SK-N-SH treated with all-trans-retinoic acid at 6 μM for 48 hours (cell line): ENCODE results near the gene SIAH2.
A peak's percentile ranks its signal among the peaks of the same experiment; 100 is the strongest.

ENCODE experiments used
- ATAC-seq: fragments of 200-7000 bp; cut with Tn5 transposase; 3 replicates; pipeline ENCODE4 v1.9.1; 2020; ENCODE audit warnings: mild to moderate bottlenecking, moderate library complexity
- BACH2 ChIP-seq: fragments of 250-450 bp; sonication (Bioruptor Pico); IDR thresholded peaks from 2 replicates; pipeline ENCODE4 v1.9.0; 2021; ENCODE audit warnings: mild to moderate bottlenecking, borderline replicate concordance
- CREB5 ChIP-seq: fragments of 250-450 bp; sonication (Bioruptor Pico); IDR thresholded peaks from 2 replicates; pipeline ENCODE4 v1.5.1; 2020; ENCODE audit warnings: low read depth, mild to moderate bottlenecking, moderate library complexity
- CSDC2 ChIP-seq: fragments of 250-450 bp; sonication (Bioruptor Pico); IDR thresholded peaks from 2 replicates; pipeline ENCODE4 v1.5.0; 2020; ENCODE audit warnings: mild to moderate bottlenecking, moderate library complexity
- ESRRG ChIP-seq: fragments of 250-450 bp; sonication (Bioruptor Pico); IDR thresholded peaks from 2 replicates; pipeline ENCODE4 v1.6.1; 2021; ENCODE audit warnings: mild to moderate bottlenecking
- ISL1 ChIP-seq: fragments of 250-450 bp; sonication (Bioruptor Pico); IDR thresholded peaks from 2 replicates; pipeline ENCODE4 v2.1.2; 2022; ENCODE audit warnings: mild to moderate bottlenecking, moderate library complexity
- PATZ1 ChIP-seq: fragments of 250-450 bp; sonication (Bioruptor Pico); IDR thresholded peaks from 2 replicates; pipeline ENCODE4 v1.8.0; 2020; ENCODE audit warnings: mild to moderate bottlenecking, moderate library complexity, borderline replicate concordance
- POU6F1 ChIP-seq: fragments of 250-450 bp; sonication (Bioruptor Pico); IDR thresholded peaks from 2 replicates; pipeline ENCODE4 v1.8.0; 2021; ENCODE audit warnings: low read depth, mild to moderate bottlenecking, moderate library complexity, borderline replicate concordance
- PPARA ChIP-seq: fragments of 250-450 bp; sonication (Bioruptor Pico); IDR thresholded peaks from 2 replicates; pipeline ENCODE4 v1.5.0; 2020; ENCODE audit warnings: mild to moderate bottlenecking, borderline replicate concordance
- SNAI2 ChIP-seq: fragments of 250-450 bp; sonication (Bioruptor Pico); IDR thresholded peaks from 2 replicates; pipeline ENCODE4 v1.5.0; 2020; ENCODE audit warnings: mild to moderate bottlenecking, moderate library complexity
- TCF4 ChIP-seq: fragments of 250-450 bp; sonication (Bioruptor Pico); IDR thresholded peaks from 2 replicates; pipeline ENCODE4 v1.8.0; 2021; ENCODE audit warnings: mild to moderate bottlenecking, moderate library complexity, borderline replicate concordance
- TOX ChIP-seq: fragments of 250-450 bp; sonication (Bioruptor Pico); IDR thresholded peaks from 2 replicates; pipeline ENCODE4 v1.8.0; 2021; ENCODE audit warnings: mild to moderate bottlenecking, moderate library complexity, borderline replicate concordance
- ZC3H10 ChIP-seq: fragments of 250-450 bp; sonication (Bioruptor Pico); IDR thresholded peaks from 2 replicates; pipeline ENCODE4 v1.5.1; 2021; ENCODE audit warnings: mild to moderate bottlenecking, moderate library complexity
- ZFP3 ChIP-seq: fragments of 250-450 bp; sonication (Bioruptor Pico); IDR thresholded peaks from 2 replicates; pipeline ENCODE4 v1.5.0; 2020; ENCODE audit warnings: mild to moderate bottlenecking, moderate library complexity
- ZFP30 ChIP-seq: fragments of 450-650 bp; formaldehyde crosslinking; IDR thresholded peaks from 2 replicates; pipeline ENCODE4 v1.5.0; 2022; ENCODE audit warnings: mild to moderate bottlenecking, moderate library complexity
- TF ChIP-seq, protein P1 (sequence below): fragments of 250-450 bp; sonication (Bioruptor Pico); IDR thresholded peaks from 2 replicates; pipeline ENCODE4 v1.5.1; 2021; ENCODE audit warnings: mild to moderate bottlenecking, moderate library complexity
- TF ChIP-seq, protein P2 (sequence below): fragments of 250-450 bp; sonication (Bioruptor Pico); IDR thresholded peaks from 2 replicates; pipeline ENCODE4 v1.5.0; 2020; ENCODE audit warnings: mild to moderate bottlenecking, moderate library complexity

Gene SIAH2

DNA sequence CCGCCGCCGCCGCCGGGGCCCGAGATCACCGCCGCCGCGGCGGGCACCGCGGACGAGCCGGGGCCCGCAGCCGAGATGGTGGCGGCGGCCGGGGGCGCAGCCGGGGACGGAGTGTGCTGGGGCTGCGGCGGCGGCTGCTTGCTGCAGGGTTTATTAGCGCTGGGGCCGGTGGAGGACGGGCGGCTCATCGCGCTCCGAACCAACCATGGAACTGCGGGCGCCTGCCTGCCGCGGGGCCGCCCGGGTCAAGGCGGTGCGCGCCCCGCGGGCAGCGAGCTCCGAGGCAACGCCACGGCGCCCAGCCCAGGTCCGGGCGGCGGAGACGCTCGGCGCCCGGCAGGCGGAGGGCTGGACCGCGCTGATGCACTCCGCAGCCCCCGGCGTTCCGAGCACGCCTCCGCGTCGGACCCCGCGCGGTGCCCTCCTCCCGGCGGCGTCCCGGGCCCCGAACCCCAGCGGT is 277 bp downstream of the SIAH2 start:
- no peak for ATAC-seq
- TF ChIP-seq SNAI2 (CRISPR knock-in tag) (no peak), TOX (no peak), ESRRG (CRISPR knock-in tag) (no peak), CSDC2 (CRISPR knock-in tag) (no peak), CREB5 (CRISPR knock-in tag) (no peak), PPARA (CRISPR knock-in tag) (no peak), ISL1 (no peak), BACH2 (CRISPR knock-in tag) (no peak), PATZ1 (no peak), POU6F1 (CRISPR knock-in tag) (no peak), ZFP3 (no peak)
- TF ChIP-seq, protein P1, sequence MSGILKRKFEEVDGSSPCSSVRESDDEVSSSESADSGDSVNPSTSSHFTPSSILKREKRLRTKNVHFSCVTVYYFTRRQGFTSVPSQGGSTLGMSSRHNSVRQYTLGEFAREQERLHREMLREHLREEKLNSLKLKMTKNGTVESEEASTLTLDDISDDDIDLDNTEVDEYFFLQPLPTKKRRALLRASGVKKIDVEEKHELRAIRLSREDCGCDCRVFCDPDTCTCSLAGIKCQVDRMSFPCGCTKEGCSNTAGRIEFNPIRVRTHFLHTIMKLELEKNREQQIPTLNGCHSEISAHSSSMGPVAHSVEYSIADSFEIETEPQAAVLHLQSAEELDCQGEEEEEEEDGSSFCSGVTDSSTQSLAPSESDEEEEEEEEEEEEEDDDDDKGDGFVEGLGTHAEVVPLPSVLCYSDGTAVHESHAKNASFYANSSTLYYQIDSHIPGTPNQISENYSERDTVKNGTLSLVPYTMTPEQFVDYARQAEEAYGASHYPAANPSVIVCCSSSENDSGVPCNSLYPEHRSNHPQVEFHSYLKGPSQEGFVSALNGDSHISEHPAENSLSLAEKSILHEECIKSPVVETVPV (CRISPR knock-in tag) = no peak
- TF ChIP-seq, protein P2, sequence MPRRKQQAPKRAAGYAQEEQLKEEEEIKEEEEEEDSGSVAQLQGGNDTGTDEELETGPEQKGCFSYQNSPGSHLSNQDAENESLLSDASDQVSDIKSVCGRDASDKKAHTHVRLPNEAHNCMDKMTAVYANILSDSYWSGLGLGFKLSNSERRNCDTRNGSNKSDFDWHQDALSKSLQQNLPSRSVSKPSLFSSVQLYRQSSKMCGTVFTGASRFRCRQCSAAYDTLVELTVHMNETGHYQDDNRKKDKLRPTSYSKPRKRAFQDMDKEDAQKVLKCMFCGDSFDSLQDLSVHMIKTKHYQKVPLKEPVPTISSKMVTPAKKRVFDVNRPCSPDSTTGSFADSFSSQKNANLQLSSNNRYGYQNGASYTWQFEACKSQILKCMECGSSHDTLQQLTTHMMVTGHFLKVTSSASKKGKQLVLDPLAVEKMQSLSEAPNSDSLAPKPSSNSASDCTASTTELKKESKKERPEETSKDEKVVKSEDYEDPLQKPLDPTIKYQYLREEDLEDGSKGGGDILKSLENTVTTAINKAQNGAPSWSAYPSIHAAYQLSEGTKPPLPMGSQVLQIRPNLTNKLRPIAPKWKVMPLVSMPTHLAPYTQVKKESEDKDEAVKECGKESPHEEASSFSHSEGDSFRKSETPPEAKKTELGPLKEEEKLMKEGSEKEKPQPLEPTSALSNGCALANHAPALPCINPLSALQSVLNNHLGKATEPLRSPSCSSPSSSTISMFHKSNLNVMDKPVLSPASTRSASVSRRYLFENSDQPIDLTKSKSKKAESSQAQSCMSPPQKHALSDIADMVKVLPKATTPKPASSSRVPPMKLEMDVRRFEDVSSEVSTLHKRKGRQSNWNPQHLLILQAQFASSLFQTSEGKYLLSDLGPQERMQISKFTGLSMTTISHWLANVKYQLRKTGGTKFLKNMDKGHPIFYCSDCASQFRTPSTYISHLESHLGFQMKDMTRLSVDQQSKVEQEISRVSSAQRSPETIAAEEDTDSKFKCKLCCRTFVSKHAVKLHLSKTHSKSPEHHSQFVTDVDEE (CRISPR knock-in tag) = no peak

- no peak for TF ChIP-seq ZC3H10 (CRISPR knock-in tag)
- TF ChIP-seq ISL1 = no peak
- no peak for TF ChIP-seq PPARA (CRISPR knock-in tag)
- TF ChIP-seq TOX = no peak
- TF ChIP-seq ZFP3 = no peak
- TF ChIP-seq SNAI2 (CRISPR knock-in tag) = no peak
- no peak for TF ChIP-seq TCF4 (CRISPR knock-in tag)
- no peak for TF ChIP-seq CREB5 (CRISPR knock-in tag)
- TF ChIP-seq, protein P2 (CRISPR knock-in tag) = no peak
- TF ChIP-seq ZFP30 (CRISPR knock-in tag) = no peak
- ATAC-seq = peak; percentile 34
Observed at GRCh38 chr3:150761831-150762661, 923 bp downstream of the SIAH2 start.
